Thoracic aorta (tissue), 2 donors: Measurements from ENCODE around the gene CA5A. TPM values are rescaled to one million over a fixed set of nuclear protein-coding genes. Genes with fewer than 3 reads are reported as not detected.

Source experiments
- ATAC-seq: fragments of 150-250 bp; one replicate; pipeline ENCODE4 v1.8.0; 2017; ENCODE audit warnings: low read depth; ENCODE audit not compliant: insufficient number of reproducible peaks, low FRiP score
- DNase-seq: peaks from one replicate; pipeline ENCODE4 v3.0.0-alpha.2; 2020; ENCODE audit warnings: low spot score
- H3K27ac ChIP-seq, 2 donors: fragments of 200-600 bp; sonication (generic); 1 replicate in 1 of 2; 2 replicates in 1 of 2; pipeline ENCODE4 v1.5.1; 2016; ENCODE audit warnings: mild to moderate bottlenecking in 2 of 2, moderate library complexity in 2 of 2
- H3K27me3 ChIP-seq: fragments of 200-600 bp; sonication (generic); replicated peaks from 2 replicates; pipeline ENCODE4 v1.6.0; 2016; ENCODE audit warnings: mild to moderate bottlenecking; ENCODE audit not compliant: insufficient read depth
- H3K36me3 ChIP-seq: fragments of 200-600 bp; sonication (generic); one replicate; pipeline ENCODE4 v1.5.1; 2016
- H3K4me1 ChIP-seq, 2 donors: fragments of 200-600 bp; sonication (generic); 1 replicate in 1 of 2; 2 replicates in 1 of 2; pipeline versions ENCODE4 v1.5.1 to v1.6.0; 2016; ENCODE audit warnings: low read depth in 2 of 2, mild to moderate bottlenecking in 1 of 2; ENCODE audit not compliant: control insufficient read depth in 1 of 2
- H3K4me3 ChIP-seq: fragments of 200-600 bp; sonication (generic); 2 replicates; pipeline ENCODE4 v1.5.1; 2016; ENCODE audit warnings: mild to moderate bottlenecking
- H3K9me3 ChIP-seq: fragments of 200-600 bp; sonication (generic); 2 replicates; pipeline ENCODE4 v1.5.1; 2016
- CTCF ChIP-seq: fragments of 200-600 bp; sonication (generic); IDR thresholded peaks from one replicate; pipeline ENCODE4 v1.5.1; 2019; ENCODE audit warnings: antibody characterized with exemption
- total RNA-seq, 2 donors: library from RNA; depleted of rRNA; stranded (reverse); fragments of >200 nt; gene quantifications; one replicate each; pipeline versions ENCODE4 v1.1.0 to v1.2.3, GENCODE V29; 2016

Gene CA5A
- total RNA-seq, 2 donors from 2014 or later: not detected

DNA sequence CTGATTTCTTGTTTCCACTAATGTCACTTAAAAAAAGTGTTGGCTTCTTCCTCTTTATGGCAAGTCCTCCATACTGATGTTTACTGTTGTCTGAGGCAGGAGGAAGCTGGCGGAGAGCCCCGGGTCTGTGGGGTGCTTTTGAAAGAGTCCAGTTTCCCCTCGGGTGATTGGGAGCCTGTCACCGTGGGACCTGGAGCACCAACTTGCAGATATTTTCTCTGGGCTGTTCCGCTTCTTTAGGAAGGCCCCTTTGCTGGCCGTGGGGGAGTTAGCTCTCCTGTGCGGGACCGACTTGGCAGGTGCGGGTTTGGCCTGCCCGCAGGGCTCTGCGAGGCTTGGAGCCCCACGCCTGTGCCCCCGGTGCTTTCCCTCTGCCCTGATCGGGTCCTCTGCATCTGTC lies 18.0 kb upstream of the CA5A start:
- Histone ChIP-seq H3K4me1 (peaks cover 16 to 38% of the 10 kb centered on the region in 2 donors), H3K4me3 (no peak overlapping the region)
- ATAC-seq: no peak

DNA sequence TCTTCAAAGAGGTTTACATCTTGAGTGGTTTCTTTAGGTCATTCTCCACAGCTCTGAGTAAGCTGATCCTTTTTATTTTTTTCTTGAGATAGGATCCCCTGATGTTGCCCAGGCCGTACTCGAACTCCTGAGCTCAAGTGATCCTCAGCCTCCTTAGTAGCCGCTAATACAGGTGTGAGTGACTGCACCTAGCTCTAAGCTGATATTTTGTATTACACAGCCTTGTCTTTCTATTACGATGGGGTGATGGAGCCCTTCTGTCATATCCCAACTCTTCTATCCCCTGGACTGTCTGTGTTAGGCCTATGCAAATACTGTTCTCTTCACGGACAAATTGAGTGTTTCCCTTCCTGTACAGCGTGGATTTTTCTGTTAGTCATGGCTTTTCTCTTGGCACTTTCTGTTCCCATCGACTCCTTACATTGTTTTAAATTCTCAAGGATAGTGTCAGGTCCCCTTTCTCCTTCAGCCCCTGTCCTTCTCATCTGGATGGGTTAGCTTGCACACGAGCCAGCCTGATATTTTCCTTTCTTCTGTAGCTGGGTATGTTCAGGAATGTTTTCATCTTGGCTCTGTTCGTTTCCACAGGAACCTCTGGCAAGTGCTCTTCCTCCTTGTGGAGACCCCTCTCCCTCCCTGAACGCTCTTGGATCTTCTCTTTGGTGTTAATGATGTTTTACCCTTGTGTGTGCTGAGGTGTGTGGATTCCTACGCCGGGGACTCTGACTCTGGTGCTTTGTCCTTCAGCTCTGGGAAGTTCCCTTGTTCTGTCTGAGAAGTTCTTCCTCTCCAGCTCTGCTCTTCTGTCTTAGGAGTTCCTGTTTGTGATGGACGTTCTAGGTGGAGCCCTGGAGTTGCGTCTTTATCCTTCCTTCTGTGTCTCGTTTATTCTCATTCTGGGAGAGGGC lies 17.2 kb upstream of the CA5A start:
- Histone ChIP-seq H3K27ac (peak overlapping the region in 1 of 2 donors; percentile 48), H3K9me3 (no peaks in the 10 kb centered on the region), H3K36me3 (no peaks in the 10 kb centered on the region), H3K4me1 (peaks cover 16 to 38% of the 10 kb centered on the region in 2 donors), H3K4me3 (no peak overlapping the region), H3K27me3 (no peaks in the 10 kb centered on the region)
- no peak for ATAC-seq
- no peak for TF ChIP-seq CTCF
- no peak for DNase-seq

More for the DNA sequence above, 18.0 kb upstream of the CA5A start:
- Histone ChIP-seq H3K9me3 (no peaks in the 10 kb centered on the region), H3K36me3 (no peaks in the 10 kb centered on the region), H3K27me3 (no peaks in the 10 kb centered on the region), H3K27ac (peak overlapping the region in 1 of 2 donors; percentile 48)
- no peak for TF ChIP-seq CTCF
- DNase-seq: no peak

DNA sequence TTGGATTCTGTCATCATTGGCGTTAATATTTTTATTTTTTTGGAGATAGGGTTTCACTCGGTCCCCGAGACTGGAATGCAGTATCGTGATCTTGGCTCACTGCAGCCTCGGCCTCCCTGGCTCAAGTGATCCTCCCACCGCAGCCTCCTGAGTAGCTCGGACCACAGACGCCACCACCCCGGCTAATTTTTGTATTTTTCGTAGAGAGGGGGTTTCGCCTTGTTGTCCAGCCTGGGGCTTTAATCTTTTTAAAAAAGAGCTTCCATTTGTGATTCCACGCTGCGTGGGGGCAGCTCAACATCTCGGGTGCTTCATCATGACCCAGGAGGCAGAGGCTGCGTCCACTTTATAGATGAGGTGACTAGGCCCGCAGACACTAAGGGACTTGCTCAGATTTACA lies 16.4 kb upstream of the CA5A start:
- Histone ChIP-seq H3K4me1 (peaks cover 16 to 38% of the 10 kb centered on the region in 2 donors), H3K4me3 (peak overlapping the region; percentile 84), H3K9me3 (no peaks in the 10 kb centered on the region), H3K27ac (peak overlapping the region in 1 of 2 donors; percentile 48), H3K27me3 (no peaks in the 10 kb centered on the region), H3K36me3 (no peaks in the 10 kb centered on the region)
- no peak for DNase-seq
- no peak for ATAC-seq
- no peak for TF ChIP-seq CTCF

DNA sequence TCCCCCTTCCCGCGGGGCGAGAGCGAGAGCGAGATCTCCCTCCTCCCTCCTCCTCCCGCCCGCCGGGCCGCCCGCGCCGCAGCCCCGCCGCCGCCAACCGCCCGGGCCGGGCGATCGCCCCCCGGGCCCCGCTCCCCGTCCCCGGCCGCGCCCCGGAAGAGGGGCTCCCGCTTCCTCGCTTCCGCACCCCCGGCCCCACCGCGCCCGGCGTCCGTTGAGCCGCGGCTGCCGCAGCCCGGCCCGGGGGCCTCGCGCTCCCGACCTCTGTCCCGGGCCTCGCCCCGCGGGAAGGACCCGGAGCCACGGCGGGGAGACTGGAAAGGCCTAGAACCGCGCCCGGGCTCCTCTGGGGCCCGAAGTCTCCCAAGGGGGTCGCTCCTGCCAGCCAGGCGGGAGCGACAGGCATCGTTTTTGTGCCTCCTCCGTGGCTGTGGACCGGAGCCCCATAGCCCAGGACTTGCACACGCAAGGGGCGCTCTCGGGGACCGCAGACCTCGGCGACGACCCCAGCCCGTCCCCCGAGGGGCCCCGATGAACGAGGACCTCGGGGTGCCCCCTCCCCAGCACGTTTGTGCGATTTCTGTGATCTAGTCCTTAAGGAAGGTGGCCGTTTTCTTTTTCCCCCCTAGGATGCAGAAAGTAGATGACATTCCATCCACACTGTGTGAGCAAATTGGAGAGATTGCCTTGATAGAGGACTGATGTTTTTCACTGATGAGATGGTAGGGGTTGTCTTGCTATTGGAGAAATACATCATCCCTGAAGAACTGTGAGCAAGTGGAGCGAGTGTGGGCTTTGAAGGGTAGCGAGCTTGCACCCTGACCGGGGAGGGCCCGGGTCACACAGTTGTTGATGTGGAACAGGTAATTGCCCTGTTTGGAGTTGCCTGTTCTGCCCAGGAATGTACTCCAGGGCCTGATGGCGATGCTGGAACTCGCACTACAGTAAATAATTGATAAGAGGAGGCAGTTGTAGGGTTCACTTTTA lies 15.5 kb upstream of the CA5A start:
- peak overlapping the region; percentile 92 to 94 for H3K27ac ChIP-seq
- peaks cover 16 to 38% of the 10 kb centered on the region in 2 donors for H3K4me1 ChIP-seq
- H3K36me3 ChIP-seq: no peaks in the 10 kb centered on the region
- no peak for TF ChIP-seq CTCF
- H3K27me3 ChIP-seq: no peaks in the 10 kb centered on the region
- H3K9me3 ChIP-seq: no peaks in the 10 kb centered on the region
- no peak for DNase-seq
- H3K4me3 ChIP-seq: peak overlapping the region; percentile 84
- no peak for ATAC-seq
